Lower leg skin (tissue), 3 donors: ENCODE results near the gene GIMAP1.

Source experiments
- CTCF ChIP-seq, 3 donors: fragments of 450-650 bp; IDR thresholded peaks; one replicate each; pipeline ENCODE4 v1.5.1; 2016; ENCODE audit warnings: antibody characterized with exemption in 3 of 3, mild to moderate bottlenecking in 3 of 3, moderate library complexity in 2 of 3
- POLR2A ChIP-seq, 2 donors: fragments of 450-650 bp; IDR thresholded peaks; one replicate each; pipeline ENCODE4 v1.6.1; 2016 to 2017; ENCODE audit warnings: antibody characterized with exemption in 2 of 2, mild to moderate bottlenecking in 1 of 2, moderate library complexity in 1 of 2

DNA sequence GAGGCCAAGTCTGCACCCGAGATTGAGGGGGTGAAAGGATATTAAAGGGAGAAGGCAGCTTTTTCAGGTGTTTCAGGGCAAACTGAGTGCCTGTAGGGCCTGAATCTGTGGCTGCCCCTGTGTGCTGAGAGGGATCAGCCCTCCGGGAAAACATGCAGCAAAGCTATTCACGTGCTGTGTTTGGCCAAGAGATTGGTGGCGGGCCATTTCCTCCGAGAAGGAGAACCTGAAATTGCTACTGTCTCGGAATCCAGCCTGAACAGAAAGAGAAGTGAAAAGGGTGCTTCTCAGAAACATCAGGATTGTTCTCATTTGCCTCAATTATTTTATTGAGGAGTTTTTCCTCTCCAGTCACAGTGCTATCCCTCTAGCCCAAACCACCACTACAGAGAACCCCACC is 36.8 kb downstream of the GIMAP1 start:
- TF ChIP-seq CTCF (IDR thresholded peaks at IDR 0.05) (no peak), POLR2A (IDR thresholded peaks at IDR 0.05) (no peak)
